Measurements from ENCODE around the gene PPM1A. TPM values are rescaled to one million over a fixed set of nuclear protein-coding genes. Genes with fewer than 3 reads are reported as not detected.

Gene PPM1A
- polyA plus RNA-seq, 3 donors = 18.4 to 34.1 (median 21.5) TPM

DNA sequence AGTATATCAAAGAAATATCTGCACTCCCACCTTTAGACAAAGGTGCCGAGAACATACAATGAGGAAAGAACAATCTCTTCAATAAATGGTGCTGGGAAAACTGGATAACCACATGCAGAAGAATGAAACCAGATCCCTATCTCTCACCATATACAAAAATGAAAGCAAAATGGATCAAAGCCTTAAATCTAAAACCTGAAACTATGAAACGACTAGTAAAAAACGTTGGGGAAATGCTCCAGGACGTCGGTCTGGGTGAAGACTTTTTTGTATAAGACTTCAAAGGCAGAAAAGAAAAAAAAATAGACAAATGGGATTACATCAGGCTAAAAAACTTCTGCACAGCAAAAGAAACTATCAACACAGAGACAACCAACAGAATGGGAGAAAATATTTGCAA lies 83.8 kb downstream of the PPM1A start:
- no peaks in the 10 kb centered on the region for H4K20me1 ChIP-seq (ENCODE audit: insufficient read depth, low read length)
- peaks cover 8 to 17% of the 10 kb centered on the region in 2 donors for H3K4me1 ChIP-seq (ENCODE audit: control insufficient read depth in 1 of 2, insufficient read depth in 2 of 2, low read length in 2 of 2)
- no peak overlapping the region for H2AFZ ChIP-seq (ENCODE audit: insufficient read depth, low read depth, low read length, poor library complexity, severe bottlenecking)
- peaks cover 7 to 17% of the 10 kb centered on the region in 2 donors for H3K27me3 ChIP-seq (ENCODE audit: control insufficient read depth in 2 of 2, insufficient read depth in 2 of 2, low read length in 2 of 2)
- DNase-seq = no peak
- peaks cover 17 to 35% (median 28%) of the 10 kb centered on the region in 3 donors for H3K27me3 Mint-ChIP-seq (ENCODE audit: low read depth in 3 of 3)
- no CpG with 5 or more reads among the region's 5 CpGs for WGBS (ENCODE audit: insufficient coverage)
- no peaks in the 10 kb centered on the region for H3K36me3 Mint-ChIP-seq
- no peaks in the 10 kb centered on the region for H3K79me2 ChIP-seq (ENCODE audit: insufficient read depth, low read length)
- no peak overlapping the region for H3K4me3 Mint-ChIP-seq
- H3K4me1 Mint-ChIP-seq = peaks cover 20% of the 10 kb centered on the region
- H3K27ac Mint-ChIP-seq = no peak overlapping the region
- H3K27ac ChIP-seq (ENCODE audit: low read depth in 1 of 2, low read length in 2 of 2) = no peak overlapping the region
- no peak overlapping the region for H3K4me2 ChIP-seq (replicated peaks; ENCODE audit: extremely low read depth, low read length, poor library complexity, severe bottlenecking)
- no peak overlapping the region for H3K4me3 ChIP-seq (replicated peaks in 1 of 3; ENCODE audit: low read depth in 2 of 3, low read length in 3 of 3)
- no peaks in the 10 kb centered on the region for H3K9me3 ChIP-seq (replicated peaks in 1 of 2; ENCODE audit: control insufficient read depth in 1 of 2, insufficient read depth in 1 of 2, low read length in 2 of 2)
- H3K36me3 ChIP-seq (replicated peaks in 1 of 2; ENCODE audit: control insufficient read depth in 1 of 2, insufficient read depth in 2 of 2, low read length in 2 of 2) = no peaks in the 10 kb centered on the region
- H3K9me3 Mint-ChIP-seq = peaks cover 0 to 2% (median 0%) of the 10 kb centered on the region in 7 donors
- TF ChIP-seq CTCF (IDR thresholded peaks at IDR 0.05) = no peak
- intact Hi-C loops (cut with micrococcal nuclease) = no loop called here
- no peak overlapping the region for H3K9ac ChIP-seq (ENCODE audit: insufficient read depth, low read length, poor library complexity, severe bottlenecking)

DNA sequence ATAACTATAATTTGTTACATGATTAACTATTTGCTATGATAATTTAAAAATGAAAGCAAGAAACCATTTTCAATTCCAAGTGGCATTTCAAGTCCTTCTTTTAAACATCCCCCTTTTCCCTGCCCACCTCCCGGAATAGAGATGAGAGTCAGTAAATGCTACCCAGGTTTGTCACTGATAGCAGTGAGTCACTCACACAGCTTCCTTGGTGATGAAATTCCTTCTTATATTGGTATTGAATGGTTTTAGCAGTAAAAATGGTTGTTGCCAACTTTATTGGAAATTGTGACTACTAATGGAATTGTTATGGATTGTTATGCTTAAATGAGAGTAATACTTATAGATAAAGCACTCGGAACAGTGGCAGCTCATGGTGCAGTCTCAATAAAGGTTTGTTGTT lies 90.5 kb downstream of the PPM1A start:
- no peaks in the 10 kb centered on the region for H3K4me1 ChIP-seq (ENCODE audit: control insufficient read depth in 1 of 2, insufficient read depth in 2 of 2, low read length in 2 of 2)
- H3K4me2 ChIP-seq (replicated peaks; ENCODE audit: extremely low read depth, low read length, poor library complexity, severe bottlenecking) = no peak overlapping the region
- no peak overlapping the region for H2AFZ ChIP-seq (ENCODE audit: insufficient read depth, low read depth, low read length, poor library complexity, severe bottlenecking)
- peaks cover 4 to 7% of the 10 kb centered on the region in 2 donors for H3K27me3 ChIP-seq (ENCODE audit: control insufficient read depth in 2 of 2, insufficient read depth in 2 of 2, low read length in 2 of 2)
- Mint-ChIP-seq H3K27ac (no peak overlapping the region), H3K9me3 (peaks cover 0 to 2% (median 0%) of the 10 kb centered on the region in 7 donors), H3K36me3 (no peaks in the 10 kb centered on the region), H3K4me1 (no peaks in the 10 kb centered on the region), H3K27me3 (ENCODE audit: low read depth in 3 of 3) (peaks cover 7 to 11% (median 10%) of the 10 kb centered on the region in 3 donors), H3K4me3 (no peak overlapping the region)
- no CpG with 5 or more reads among the region's 2 CpGs for WGBS (ENCODE audit: insufficient coverage)
- H3K79me2 ChIP-seq (ENCODE audit: insufficient read depth, low read length) = no peaks in the 10 kb centered on the region
- no peak overlapping the region for H3K27ac ChIP-seq (ENCODE audit: low read depth in 1 of 2, low read length in 2 of 2)
- no peaks in the 10 kb centered on the region for H3K9me3 ChIP-seq (replicated peaks in 1 of 2; ENCODE audit: control insufficient read depth in 1 of 2, insufficient read depth in 1 of 2, low read length in 2 of 2)
- H4K20me1 ChIP-seq (ENCODE audit: insufficient read depth, low read length) = no peaks in the 10 kb centered on the region
- no peaks in the 10 kb centered on the region for H3K36me3 ChIP-seq (replicated peaks in 1 of 2; ENCODE audit: control insufficient read depth in 1 of 2, insufficient read depth in 2 of 2, low read length in 2 of 2)
- no peak for TF ChIP-seq CTCF (IDR thresholded peaks at IDR 0.05)
- no peak overlapping the region for H3K4me3 ChIP-seq (replicated peaks in 1 of 3; ENCODE audit: low read depth in 2 of 3, low read length in 3 of 3)
- intact Hi-C loops (cut with micrococcal nuclease) = no loop called here
- H3K9ac ChIP-seq (ENCODE audit: insufficient read depth, low read length, poor library complexity, severe bottlenecking) = no peak overlapping the region
- DNase-seq = no peak

Measured in CD14-positive monocyte (primary cell).